Measurements from ENCODE around the gene TDO2.
"Not testable (repeated sequence)": the region's sequence is repeated elsewhere in the genome, so short reads cannot be mapped to it uniquely, and the experiment has no call there.

The TDO2 gene

DNA sequence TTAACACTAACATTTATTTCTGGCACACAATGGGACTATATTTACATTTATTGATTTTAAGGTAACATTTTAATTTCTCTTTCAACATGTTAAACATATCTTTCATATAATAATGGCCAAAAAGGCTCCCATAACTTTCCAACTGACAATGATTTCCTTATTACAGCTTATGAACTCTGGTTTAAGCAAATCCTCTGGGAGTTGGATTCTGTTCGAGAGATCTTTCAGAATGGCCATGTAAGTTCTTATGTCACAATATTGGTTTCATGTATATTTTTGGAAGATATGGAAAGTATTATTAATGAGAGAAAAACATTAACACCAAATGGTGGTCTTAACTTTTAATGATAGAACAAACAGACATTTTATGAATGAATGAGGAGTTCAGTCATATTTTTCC is 4.1 kb downstream of the TDO2 start:
- DNase-seq: no peak

DNA sequence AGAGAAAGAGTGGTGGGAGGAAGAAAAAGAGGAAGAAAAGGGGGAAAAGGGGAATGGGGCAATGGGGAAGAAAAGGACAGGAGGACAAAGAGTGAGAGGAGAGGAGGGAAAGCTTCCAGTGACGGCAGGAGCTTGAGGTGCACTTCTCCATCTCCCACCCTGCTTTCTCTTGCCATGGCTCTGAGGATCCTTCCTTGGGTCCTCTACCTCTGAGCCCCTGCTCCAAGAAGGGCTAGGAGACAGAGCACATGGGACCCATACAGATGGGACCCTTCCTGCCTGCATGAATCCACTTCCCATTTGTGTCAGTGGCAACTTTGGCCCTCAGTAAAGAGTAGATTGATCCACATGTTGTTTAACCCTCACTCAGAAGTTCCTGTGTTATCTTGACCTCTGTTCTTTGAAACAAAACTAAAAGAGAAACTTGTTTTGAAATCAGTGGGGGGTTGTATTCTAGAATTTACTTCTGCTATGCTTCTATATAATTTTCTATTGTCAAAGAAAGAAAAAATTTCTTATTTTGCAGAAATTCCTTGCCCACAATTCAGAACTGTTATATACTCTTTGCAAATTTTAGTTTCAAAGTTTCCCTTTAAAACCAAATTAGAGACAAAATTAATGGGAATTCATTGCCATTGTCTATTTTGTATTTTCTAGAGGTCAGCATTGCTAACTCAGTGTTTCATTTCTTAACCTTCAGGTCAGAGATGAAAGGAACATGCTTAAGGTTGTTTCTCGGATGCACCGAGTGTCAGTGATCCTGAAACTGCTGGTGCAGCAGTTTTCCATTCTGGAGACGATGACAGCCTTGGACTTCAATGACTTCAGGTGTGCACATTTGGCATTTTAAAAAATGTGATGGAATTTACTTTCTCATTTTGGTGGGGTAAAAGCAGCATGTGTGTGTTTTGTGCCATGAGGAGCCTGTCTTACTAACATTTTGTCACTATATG is 5.0 kb downstream of the TDO2 start:
- no peak for DNase-seq

DNA sequence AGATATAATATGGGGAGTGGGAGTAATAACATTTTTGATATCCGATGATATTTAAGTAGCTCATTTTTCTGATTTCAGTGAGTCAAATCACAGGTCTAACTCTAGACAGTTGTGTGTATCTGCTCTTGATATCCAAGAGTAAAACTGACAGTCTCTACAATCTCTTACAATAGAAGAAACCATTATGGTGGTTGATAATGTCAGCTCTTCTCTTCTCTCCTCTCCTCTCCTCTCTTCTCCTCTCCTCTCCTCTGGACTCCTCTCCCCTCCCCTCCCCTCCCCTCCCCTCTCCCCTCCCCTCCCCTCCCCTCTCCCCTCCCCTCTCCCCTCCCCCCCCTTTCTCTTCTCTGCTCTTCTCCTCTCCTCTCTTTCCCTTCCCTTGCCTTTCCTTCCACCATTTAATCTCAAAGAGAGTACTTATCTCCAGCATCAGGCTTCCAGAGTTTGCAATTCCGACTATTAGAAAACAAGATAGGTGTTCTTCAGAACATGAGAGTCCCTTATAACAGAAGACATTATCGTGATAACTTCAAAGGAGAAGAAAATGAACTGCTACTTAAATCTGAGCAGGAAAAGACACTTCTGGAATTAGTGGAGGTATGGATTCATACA is 6.2 kb downstream of the TDO2 start:
- no peak for DNase-seq

DNA sequence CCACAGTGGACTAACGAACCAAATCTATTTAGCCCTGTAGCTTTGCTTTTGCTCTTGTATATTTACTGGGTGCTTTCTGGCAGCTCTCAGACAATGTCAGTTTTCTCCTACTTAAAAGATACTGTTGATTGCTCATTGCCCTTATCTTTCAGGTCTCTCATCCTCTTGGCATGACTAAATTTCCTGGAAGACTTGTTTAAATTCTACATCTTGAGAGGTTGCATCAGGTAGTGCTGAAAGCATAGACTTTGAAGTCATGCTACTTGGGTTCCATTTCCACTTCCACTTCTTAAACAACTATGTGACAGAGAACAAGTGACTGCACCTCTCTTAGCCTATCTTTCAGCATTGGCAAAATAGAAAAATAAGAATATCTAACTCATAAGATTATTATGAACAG is 8.4 kb downstream of the TDO2 start:
- DNase-seq: no peak

DNA sequence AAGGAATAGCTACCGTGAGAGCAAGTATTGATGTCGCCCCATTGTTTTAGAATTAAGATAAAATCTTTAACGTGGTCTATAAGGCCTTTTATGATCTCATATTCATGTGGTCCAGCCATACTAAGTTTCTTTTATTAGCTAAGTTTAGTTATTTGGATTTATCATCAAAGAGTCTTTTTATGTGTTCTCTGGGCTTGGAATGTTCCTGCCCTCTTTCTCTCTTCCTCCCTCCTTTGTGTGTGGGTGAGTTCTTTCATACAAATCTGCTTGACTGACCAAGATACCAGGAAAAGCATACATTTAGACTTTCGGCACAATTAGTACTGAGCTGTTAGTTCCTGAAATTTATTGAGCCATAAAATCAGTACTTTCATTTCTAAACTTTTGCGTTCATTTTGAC is 11.3 kb downstream of the TDO2 start:
- DNase-seq: no peak

DNA sequence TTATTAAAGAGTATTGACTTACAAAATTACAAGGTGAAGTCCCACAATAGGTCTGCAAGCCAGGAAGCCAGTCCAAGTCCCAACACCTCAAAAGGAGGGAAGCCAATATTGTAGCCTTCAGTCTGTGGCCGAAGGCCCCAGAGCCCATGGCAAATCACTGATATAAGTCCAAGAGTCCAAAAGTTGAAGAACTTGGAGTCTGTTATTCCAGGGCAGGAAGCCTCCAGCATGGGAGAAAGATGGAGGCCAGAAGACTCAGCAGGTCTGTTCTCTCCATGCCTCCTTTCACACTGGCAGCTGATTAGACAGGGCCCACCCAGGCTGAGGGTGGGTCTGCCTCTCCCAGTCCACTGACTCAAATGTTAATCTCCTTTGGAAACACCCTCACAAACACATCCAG is 18.1 kb downstream of the TDO2 start:
- no peak for DNase-seq

DNA sequence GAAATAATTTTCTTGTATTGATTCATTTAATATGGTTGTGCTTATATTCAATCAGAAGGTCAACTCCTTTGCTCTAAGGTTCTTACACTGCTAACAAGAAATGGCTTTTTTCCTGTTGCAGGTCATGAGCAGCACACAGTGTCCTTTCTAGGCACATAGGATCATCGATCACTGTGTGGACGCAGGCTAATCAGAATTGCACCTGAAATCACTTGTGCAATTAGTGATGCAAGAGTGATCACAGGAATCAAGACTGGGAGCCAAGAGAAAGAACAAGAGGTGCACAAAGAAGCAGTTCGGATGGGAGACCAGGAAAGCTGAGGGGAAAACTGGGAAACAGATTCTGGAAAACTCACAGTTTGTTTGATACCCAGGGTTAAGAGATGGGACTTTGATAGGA is 21.1 kb downstream of the TDO2 start:
- no peak for DNase-seq

DNA sequence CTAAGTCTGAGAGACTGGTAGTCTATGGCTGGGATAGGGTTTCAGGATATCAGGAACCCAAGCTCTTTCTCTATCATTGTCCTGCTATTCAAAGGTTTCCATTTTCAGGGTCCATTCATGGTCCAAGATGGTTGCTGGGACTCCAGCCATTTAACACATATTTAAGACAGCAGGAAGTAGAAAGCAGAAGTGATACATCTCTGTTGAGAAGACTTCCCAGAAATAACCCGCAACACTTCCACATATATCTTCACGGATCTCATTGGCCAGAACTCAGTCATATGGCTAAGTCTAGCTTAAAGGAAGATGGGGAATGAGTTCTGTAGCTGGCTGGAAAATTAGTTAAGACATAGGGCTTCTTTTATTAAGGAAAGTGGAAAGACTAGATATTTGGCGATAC is 26.3 kb downstream of the TDO2 start:
- no peak for DNase-seq

DNA sequence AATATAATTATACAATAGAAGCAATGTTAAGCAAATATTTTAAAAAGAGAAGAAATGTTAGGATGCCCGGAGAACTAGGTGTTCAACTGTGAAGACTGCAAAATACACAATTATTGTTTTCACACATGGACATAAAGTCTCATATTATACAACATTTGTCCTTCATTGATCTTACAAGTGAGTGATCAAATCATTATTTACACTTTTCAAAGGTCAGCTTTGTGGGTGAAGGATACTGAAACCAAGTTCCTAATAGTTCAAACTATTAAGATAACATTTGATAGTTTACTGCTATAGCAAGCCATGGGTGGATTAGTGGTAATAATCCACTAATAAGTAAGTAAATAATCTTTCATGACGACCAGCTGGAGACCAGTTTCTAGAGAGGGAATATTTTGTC is 26.8 kb downstream of the TDO2 start:
- DNase-seq: no peak

DNA sequence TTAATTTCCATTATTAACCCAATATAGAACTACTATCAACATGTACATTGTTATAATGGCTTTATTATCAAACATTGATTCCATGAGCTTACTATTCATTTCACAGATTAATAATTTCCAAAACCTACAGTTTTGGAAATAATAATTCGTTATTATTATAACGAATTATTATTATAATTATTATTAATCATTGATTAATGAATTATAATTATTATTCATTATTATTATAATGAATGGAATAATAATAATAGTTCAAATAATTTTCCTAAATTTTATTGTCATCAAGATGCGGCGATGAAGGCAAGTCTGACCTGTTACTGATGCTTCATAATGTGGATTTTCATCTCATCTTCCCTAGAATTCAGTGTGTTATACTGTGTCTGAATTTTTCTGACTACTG is 28.1 kb downstream of the TDO2 start:
- no peak for DNase-seq

DNA sequence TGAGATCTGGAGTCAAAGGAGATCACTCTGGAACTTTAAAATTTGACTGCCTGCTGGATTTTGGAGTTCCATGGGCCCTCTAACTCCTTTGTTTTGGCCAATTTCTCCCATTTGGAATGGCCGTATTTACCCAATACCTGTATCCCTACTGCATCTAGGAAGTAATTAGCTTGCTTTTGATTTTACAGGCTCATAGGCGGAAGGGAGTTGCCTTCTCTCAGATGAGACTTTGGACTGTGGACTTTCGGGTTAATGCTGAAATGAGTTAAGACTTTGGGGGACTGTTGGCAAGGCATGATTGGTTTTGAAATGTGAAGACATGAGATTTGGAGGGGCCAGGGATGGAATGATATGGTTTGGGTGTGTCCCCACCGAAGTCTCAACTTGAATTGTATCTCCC is 31.1 kb downstream of the TDO2 start:
- DNase-seq: not testable (repeated sequence)

DNA sequence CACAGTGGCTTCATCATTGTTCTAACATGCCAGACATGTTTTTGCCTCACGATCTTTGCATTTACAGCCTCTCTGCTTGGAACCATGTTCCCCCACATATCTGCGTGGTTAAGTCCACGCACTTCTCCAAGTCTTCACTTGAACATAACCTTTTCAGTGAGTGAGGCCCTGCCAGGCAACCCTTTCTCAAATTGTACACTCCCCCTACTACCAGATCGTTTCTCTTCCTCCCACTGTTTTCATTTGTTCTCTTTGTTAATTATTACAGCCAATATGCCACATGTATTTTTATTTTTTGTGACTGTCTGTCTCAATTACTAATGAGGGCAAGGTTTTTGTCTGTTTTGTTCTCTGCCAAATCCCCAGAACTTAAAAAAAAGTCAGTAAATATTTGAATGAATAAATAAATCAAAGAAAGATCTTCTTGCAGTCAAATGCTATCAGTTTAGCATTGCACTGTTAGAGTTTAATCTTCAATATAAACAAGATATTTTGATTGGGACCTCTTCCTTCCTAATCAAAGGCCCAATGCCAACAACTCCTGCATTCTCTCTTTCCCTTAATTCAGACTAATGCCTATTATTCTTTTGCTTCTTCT is 32.0 kb downstream of the TDO2 start:
- DNase-seq: no peak

DNA sequence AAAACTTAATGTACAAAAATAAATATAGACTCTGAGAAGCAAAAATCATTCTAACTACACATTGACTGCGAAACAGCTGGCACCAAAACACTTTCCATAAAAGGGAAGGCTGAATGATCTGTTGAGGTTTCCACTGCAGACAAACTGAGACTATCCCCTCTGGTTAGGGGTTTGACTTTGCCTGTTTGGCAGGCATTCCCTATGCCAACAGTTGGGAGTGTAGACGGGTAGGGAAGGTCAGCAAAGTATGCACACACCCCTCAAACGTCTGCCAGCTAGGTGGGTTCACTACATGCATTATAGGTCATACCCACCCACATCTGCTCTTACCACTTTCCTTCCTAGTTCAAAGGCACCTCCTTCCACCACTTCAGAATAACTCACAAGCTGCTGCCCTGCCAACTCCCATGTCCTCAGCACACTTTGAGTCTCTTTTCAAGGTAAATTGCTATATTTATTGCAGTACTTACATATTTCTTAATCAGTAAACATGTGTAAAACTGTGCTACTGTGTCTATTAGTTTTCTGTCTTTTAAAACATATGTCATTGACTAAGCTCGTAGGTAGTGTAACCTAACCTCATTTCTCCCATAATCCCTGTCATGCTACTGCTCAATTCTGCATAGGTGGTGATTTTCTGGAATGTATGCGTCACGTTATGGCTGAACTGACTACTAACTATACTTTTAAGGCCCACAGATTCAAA is 37.7 kb downstream of the TDO2 start:
- DNase-seq: no peak

DNA sequence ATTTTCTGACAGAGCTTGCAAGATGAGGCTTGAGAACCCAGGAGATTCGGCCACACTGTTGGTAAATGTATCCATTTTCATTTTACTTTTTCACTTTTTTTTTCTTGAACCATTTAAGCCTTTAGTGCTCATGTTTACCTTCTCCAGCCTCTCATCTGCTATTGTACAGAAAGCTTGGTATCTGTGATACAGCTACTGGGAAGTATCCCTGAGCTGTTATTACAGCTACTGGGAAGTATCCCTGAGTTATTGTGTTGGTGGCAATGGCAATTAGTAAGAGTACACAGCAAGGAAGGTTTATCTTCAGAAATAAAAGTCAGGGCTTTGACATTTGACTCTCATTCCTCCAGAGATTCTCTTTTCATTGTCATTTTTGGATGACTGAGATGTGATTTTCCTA is 38.3 kb downstream of the TDO2 start:
- DNase-seq: no peak

DNA sequence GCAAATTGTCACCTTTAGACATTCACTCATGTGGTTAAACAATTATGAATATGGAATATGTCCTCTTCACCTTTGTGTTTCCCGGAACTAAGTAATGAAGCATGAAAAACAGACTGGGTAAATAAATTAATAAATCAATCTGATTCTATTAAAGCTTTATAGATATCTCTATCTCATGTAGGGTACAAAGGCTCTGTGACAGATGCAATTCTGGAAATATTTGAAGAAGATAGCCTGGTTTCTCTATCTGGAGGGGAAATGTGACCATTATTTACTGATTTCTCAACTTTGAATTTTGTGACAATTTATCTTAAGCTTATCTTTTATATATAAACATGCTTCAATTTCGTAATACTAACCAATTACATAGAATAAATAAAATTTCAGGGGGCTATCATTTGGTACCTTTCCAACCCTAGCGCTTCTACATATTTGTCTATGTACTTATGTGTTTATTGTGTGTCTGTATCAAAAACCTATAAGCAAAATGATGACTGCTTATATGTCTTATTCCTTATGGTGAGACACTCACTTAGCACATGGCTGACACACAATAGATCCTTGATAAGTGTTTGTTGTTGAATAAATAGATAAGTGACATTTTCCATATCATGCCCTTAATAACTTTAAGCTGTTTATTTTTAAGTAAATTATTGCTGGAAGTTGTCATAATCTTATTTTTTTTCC is 40.3 kb downstream of the TDO2 start:
- no peak for DNase-seq

DNA sequence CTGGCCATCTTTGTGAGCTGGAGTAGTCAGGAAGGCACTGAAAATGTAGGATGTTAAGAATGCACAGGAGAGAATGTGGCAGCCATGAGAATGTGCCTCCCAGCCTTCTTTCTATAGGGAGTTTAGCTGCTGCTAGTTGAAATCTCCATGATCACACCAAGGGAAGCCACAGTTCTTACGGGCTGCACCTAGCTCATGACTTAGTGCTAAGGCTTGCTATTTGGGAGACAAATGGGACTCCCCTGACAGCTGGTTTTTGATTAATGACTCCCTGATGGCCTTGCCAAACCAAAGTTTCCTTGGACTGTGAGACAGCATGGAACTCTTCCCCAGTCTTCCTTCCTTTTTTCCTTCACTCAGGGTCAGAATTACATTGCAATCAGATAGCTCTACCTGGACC is 41.0 kb downstream of the TDO2 start:
- no peak for DNase-seq

DNA sequence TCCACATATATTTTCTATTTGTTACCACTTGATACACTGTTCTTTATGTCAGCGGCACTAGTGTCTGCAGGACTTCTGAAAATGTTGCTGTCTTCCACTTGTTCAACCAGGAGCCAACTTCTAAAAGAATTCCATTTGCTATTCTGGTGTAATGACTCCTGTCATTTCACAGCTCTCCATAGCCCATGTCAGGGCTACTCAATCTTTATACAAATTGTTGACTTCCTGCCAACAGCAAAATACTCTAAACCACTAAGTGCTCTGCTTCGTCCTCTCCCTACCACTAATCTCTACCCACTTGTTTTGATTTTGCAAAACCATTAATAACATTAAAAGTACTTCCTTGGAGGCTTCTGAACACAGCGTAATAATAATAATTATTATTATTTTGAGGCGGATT is 43.0 kb downstream of the TDO2 start:
- DNase-seq: no peak

DNA sequence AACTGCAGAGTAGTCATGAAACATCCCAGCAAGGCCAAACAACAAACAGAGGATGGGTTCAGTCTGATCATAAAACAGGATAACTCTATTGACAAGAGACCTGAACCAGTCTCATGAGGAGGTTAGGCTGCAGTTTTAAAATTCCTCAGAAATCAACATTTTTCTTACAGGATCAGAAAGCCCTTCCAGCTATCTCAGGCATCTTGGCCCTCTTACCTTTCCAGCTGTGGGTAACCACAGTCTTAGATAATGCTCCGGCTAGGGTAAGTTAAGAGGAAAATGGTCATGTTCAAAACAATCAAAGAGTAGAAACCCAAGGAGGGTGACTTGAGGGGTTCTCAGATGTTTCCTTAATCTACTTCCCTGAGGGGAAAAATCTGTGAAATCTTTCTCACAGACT is 45.0 kb downstream of the TDO2 start:
- no peak for DNase-seq

DNA sequence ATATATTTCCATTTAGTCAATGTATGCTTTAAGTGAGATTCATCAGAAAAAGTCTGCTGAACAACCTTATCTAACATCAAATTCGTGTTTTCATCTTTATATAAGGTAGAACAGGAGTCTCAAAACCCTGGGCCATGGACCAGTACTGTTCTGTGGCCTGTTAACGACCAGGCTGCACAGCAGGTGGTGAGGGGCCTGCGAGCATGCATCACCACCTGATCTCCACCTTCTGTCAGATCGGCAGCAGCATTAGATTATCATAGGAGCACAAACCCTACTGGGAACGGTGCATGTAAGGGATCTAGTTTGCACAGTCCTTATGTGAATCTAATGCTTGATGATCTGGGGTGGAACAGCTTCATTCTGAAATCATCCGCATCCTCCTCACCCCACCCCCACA is 47.0 kb downstream of the TDO2 start:
- no peak for DNase-seq

DNA sequence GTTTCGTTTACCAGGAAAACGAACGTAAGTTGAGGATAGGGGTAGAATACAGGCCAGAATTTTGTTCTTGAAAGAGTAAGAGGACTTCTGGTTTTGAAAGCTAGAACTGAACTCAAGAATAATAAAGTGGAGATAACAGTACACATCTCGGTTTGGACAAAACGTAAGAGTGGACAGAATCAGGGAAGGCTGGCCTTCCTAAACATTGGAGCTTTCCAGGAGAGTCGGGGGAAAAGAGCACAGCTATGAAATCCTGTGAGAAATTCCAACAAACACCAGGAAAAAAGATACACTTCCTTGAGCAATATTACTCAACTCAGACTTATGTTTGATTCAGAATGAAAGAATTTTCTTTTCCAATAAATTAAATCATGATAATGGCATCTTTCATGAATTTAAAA is 49.0 kb downstream of the TDO2 start:
- DNase-seq: no peak

Measured in nucleus accumbens (tissue), 56 donors.